LNCaP clone FGC (cell line): ENCODE results near the gene CERT1.
A peak's percentile ranks its signal among the peaks of the same experiment; 100 is the strongest.

Experiments
- DNase-seq: peaks from one replicate; pipeline ENCODE4 v3.0.0-alpha.2; 2011; ENCODE audit warnings: low read depth
- H3K4me3 ChIP-seq: 2 replicates; pipeline ENCODE4 v1.5.1; 2011; ENCODE audit warnings: mild to moderate bottlenecking, low read depth, low read length, control low read depth
- CTCF ChIP-seq: IDR thresholded peaks from 2 replicates; pipeline ENCODE4 v1.5.1; 2012; ENCODE audit warnings: mild to moderate bottlenecking; ENCODE audit not compliant: control insufficient read depth, insufficient read depth; ENCODE audit errors: extremely low read depth

CERT1 gene

GRCh38 chr5:75358117-75358516 is 153.3 kb downstream of the CERT1 start:
- no peak for DNase-seq
- H3K4me3 ChIP-seq, result no peak overlapping the region
- TF ChIP-seq CTCF, result no peak

DNA sequence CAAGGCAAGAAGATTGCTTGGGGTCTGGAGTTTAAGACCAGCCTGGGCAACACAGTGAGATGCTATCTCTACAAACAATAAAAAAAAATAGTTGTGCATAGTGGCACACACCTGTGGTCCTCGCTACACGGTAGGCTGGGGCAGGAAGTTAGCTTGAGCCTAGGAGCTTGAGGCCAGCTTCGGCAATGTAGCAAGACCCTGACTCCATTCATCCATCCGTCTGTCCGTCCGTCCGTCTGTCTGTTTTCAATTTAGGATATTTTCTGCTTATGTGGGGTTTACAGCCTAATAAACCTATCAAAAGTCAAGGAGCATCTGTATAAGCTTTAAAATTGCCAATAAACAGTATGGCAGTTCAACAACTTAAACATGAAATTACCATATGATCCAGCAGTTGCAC is 154.7 kb downstream of the CERT1 start:
- DNase-seq, result peak; percentile 77
- no peak for TF ChIP-seq CTCF

DNA sequence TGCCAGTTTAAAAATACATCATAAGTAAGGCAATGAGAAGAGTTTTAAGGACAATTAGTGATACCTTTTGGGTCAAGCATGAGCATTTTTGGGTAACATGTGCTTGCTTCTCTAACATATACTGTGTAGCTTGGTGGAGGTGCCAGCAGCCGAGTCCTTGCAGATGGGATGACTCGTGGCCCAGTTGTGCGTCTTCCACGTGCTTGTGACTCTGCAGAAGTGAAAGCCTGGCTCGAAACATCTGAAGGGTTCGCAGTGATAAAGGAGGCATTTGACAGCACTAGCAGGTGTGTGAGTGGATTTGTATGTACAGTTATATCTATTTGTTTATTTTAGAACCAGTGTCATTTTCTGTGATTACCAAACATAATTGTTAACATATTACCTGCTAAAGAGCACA is 156.2 kb downstream of the CERT1 start:
- no peak overlapping the region for H3K4me3 ChIP-seq
- TF ChIP-seq CTCF, result no peak
- no peak for DNase-seq

More for the DNA sequence above, 154.7 kb downstream of the CERT1 start:
- no peak overlapping the region for H3K4me3 ChIP-seq

DNA sequence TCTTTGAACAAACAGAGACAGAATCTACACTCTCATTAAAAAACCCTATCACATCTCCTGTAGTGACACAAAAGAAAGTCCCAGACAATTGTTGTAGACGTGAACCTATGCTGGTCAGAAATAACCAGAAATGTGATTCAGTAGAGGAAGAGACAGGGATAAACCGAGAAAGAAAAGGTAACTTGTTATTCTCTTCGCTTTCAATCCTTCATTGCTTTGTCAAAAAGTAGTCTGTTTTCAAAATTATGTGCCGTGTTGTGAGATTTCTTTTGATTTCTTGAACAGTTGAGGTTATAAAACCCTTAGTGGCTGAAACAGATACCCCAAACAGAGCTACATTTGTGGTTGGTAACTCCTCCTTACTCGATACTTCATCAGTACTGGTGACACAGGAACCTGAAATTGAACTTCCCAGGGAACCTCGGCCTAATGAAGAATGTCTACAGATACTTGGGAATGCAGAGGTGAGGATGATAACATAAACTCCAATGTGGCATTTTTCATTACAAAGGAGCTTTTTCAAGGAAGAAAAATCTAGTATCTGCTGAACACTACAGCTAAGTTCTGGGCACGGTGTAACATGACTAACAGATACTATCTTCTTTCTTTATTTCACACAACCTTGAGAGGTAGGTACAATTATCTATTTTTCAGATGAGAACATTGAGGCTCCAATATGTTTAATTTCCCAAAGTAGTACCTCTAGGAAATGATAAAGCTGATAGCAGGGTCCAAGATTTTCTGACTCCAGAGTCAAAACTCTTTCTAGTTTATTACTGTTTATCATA is 160.1 kb downstream of the CERT1 start:
- no peak for DNase-seq
- no peak overlapping the region for H3K4me3 ChIP-seq
- TF ChIP-seq CTCF, result no peak

DNA sequence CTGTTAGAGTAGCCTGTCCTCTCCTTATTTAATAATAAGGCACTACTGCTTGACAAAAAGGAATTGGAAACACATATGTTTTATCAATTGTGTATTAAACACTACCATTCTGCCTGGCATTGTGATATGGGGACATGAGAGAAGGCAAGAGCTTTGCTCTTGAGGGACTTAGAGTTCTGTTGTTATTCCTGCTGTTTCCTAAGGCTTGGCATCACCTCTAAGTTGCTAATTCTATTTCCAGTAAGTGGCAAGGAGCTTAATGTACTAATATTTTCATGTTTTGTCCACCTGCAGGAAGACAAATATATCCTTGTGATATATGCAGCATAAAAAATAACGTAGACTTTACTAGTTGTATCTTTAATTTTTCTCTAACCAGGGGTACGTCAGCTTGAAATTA is 161.8 kb downstream of the CERT1 start:
- TF ChIP-seq CTCF, result no peak
- H3K4me3 ChIP-seq, result no peak overlapping the region
- no peak for DNase-seq

GRCh38 chr5:75348241-75348640 is 163.2 kb downstream of the CERT1 start:
- H3K4me3 ChIP-seq, result no peak overlapping the region
- no peak for TF ChIP-seq CTCF
- DNase-seq, result no peak

- TF ChIP-seq CTCF, result no peak
- DNase-seq, result no peak
- H3K4me3 ChIP-seq, result no peak overlapping the region
Measured at GRCh38 chr5:75342836-75343235, 168.6 kb downstream of the CERT1 start.
